Testis (tissue), 5 donors: ENCODE data around the gene HTR4. TPM values are rescaled to one million over a fixed set of nuclear protein-coding genes. Genes with fewer than 3 reads are reported as not detected.

ENCODE experiments used
- DNase-seq: peaks from one replicate; pipeline ENCODE4 v3.0.0-alpha.2; 2019
- H3K27ac ChIP-seq, 2 donors: fragments of 200-600 bp; sonication (generic); one replicate each; pipeline ENCODE4 v1.5.1; 2019
- H3K27me3 ChIP-seq: fragments of 200-600 bp; sonication (generic); one replicate; pipeline ENCODE4 v1.5.1; 2019
- H3K36me3 ChIP-seq: fragments of 200-600 bp; sonication (generic); one replicate; pipeline ENCODE4 v1.5.1; 2017; ENCODE audit warnings: low read depth; ENCODE audit errors: missing control alignments
- H3K4me1 ChIP-seq: fragments of 200-600 bp; sonication (generic); one replicate; pipeline ENCODE4 v1.5.1; 2019
- H3K4me3 ChIP-seq, 2 donors: fragments of 200-600 bp; sonication (generic); one replicate each; pipeline ENCODE4 v1.5.1; 2017 to 2019
- H3K9me3 ChIP-seq: fragments of 200-600 bp; sonication (generic); one replicate; pipeline ENCODE4 v1.5.1; 2017
- POLR2A ChIP-seq: fragments of 450-650 bp; IDR thresholded peaks from one replicate; pipeline ENCODE4 v1.6.1; 2017; ENCODE audit warnings: antibody characterized with exemption, mild to moderate bottlenecking, moderate library complexity
- WGBS, 2 donors: methylation state at CpG; one replicate each; pipeline ENCODE4 v1.1.5; 2018; 5-methylcytosine and 5-hydroxymethylcytosine counted together
- intact Hi-C: fragments of 100-400 bp; cut with DNase I; formaldehyde crosslinking; loops from one replicate; pipeline ENCODE4 v1.15.1; 2023; ENCODE audit warnings: low total_unique reads
- long read RNA-seq, 2 donors: transcript quantifications; one replicate each; lab custom pipeline, GENCODE V29; 2026
- polyA plus RNA-seq: library from polyadenylated mRNA; stranded (reverse); fragments of 350-450 nt; fragmentation: Illumina TruSeq; extraction: RNeasy Lipid Tissue Mini Kit (QIAGEN cat#74804); gene quantifications from one replicate; pipeline ENCODE4 v1.2.3, GENCODE V29; 2014; ENCODE audit warnings: low read depth, low replicate concordance; ENCODE audit not compliant: insufficient read depth
- total RNA-seq, 2 donors: library from RNA; depleted of rRNA; stranded (reverse); fragments of >200 nt; gene quantifications; one replicate each; pipeline ENCODE4 v1.2.3, GENCODE V29; 2016
- TF ChIP-seq, protein P1 (sequence below), 3 experiments: fragments of 450-650 bp in 2 of 3; fragments of 200-600 bp in 1 of 3; sonication (generic) in 1 of 3; IDR thresholded peaks; one replicate each; pipeline ENCODE4 v1.5.1; 2016 to 2019; ENCODE audit warnings: antibody characterized with exemption in 3 of 3, mild to moderate bottlenecking in 2 of 3, moderate library complexity in 1 of 3

HTR4 gene, protein sequence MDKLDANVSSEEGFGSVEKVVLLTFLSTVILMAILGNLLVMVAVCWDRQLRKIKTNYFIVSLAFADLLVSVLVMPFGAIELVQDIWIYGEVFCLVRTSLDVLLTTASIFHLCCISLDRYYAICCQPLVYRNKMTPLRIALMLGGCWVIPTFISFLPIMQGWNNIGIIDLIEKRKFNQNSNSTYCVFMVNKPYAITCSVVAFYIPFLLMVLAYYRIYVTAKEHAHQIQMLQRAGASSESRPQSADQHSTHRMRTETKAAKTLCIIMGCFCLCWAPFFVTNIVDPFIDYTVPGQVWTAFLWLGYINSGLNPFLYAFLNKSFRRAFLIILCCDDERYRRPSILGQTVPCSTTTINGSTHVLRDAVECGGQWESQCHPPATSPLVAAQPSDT
- total RNA-seq: under 1 TPM; 0.56 to 0.63 TPM
- polyA plus RNA-seq: 0.17 TPM
- long read RNA-seq, donor 1: 0 reads
- long read RNA-seq, donor 2: 0 reads

DNA sequence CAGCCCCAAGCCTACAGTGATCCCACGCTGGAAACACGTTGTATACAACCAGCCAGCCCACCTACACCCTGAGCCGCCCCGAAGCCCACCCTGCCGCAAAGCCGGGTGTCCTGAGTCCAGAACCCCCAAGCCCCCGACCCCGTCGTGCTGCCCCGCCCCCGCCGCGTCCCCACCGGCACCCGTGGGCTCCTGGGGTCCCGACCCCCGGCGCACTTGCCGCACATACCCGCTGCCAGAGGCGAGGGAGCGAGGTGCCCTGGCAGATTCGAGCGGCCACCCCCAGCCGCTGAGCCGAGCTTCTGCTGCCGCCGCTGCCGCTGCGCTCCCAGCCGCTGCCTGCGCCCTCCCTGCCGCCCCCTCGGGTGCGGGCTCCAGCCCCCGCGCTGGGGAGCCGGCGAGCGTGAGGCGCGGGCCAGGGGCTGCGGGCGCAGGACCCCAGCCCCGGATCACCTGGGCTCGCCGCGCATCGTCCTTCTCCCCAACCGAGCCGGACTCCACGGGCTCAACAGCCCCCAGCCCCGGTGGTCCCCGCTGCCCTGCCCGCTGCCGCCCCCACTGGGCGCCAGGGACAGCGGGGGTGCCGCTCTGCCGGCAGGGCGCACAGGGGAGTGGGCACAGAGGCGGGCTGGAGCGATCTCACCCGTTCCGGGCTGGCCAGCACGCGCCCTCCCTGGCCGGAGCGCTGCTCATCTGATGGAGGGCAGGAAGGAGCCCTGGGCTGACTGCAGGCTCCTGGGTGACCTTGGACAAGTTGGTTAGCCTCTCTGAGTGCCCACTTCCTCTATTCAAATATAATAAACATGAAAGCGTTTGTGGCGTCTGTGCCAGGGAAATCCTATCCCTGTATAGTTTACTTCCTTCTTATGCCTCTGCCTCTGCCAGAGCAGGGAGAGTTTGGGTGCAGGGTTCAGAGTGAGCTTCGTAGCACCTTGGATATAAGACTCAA, at the start of gene HTR4:
TSS of gene HTR4 (minus strand) at position 692 of the 946 bp plus-strand sequence. CDS start 17,513 bp downstream, outside the sequence.
- Histone ChIP-seq H3K4me3 (peak within 1 kb of the TSS in 1 of 2 donors; percentile 15), H3K9me3 (no peaks in the 10 kb centered on the region), H3K36me3 (no peaks in the 10 kb centered on the region), H3K4me1 (no peaks in the 10 kb centered on the region), H3K27me3 (no peaks in the 10 kb centered on the region), H3K27ac (no peak within 1 kb of the TSS)
- no peak for DNase-seq
- 6 to 12% methylated on average over 7 to 45 of the region's 72 CpGs for WGBS, 2 donors
- TF ChIP-seq POLR2A: no peak
- TF ChIP-seq, protein P1, sequence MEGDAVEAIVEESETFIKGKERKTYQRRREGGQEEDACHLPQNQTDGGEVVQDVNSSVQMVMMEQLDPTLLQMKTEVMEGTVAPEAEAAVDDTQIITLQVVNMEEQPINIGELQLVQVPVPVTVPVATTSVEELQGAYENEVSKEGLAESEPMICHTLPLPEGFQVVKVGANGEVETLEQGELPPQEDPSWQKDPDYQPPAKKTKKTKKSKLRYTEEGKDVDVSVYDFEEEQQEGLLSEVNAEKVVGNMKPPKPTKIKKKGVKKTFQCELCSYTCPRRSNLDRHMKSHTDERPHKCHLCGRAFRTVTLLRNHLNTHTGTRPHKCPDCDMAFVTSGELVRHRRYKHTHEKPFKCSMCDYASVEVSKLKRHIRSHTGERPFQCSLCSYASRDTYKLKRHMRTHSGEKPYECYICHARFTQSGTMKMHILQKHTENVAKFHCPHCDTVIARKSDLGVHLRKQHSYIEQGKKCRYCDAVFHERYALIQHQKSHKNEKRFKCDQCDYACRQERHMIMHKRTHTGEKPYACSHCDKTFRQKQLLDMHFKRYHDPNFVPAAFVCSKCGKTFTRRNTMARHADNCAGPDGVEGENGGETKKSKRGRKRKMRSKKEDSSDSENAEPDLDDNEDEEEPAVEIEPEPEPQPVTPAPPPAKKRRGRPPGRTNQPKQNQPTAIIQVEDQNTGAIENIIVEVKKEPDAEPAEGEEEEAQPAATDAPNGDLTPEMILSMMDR (IDR thresholded peaks at IDR 0.05): no peak
- intact Hi-C loops: no loop called here

DNA sequence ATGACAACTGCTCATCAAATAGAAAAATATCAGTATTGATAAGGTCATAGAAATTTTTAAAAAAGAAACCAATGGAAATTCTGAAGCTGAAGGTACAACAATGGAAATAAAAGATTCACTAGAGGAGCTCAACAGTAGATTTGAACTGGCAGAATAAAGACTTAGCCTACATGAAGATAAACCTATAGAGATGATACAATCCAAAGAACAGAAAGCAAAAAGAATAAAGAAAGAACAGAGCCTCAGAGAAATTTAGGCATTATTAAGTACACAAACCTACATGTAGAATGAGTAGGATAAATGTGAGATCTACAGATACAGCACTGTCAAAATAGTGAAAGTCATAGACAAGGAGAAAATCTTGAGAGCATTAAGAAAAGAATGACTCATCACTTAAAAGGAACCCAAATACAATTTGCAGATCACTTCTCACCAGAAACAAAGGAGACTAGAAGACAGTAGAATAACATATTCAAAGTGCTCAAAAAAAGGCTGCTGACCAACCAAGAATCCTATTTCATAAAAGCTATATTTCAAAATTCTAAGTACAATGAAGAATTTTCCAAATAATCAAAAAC, 47.8 kb upstream of the HTR4 start:
- TF ChIP-seq POLR2A: no peak
- TF ChIP-seq, protein P1 (IDR thresholded peaks at IDR 0.05): no peak
- no peaks in the 10 kb centered on the region for H3K27me3 ChIP-seq
- no peak overlapping the region for H3K4me3 ChIP-seq
- no peaks in the 10 kb centered on the region for H3K36me3 ChIP-seq
- intact Hi-C loops: no loop called here
- no peak for DNase-seq
- H3K4me1 ChIP-seq: no peaks in the 10 kb centered on the region
- no peaks in the 10 kb centered on the region for H3K9me3 ChIP-seq
- no peak overlapping the region for H3K27ac ChIP-seq

DNA sequence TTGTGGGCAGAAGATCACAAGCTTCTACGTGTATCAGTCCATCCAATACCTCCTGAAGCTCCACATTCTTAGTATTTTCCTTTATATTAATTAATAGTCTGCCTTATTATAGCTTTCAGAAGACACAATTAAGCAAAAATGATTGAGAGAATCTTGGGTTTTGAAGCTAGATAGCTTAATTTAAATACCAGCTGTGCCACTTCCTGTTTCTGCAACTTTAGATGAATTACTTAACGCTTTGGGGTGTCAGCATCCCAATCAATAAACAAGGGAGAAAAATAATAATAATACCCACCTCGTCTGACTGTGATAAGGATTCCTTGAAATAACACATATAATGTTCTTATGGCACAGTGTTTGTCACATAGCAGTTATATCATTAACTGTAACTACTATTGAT, 44.7 kb upstream of the HTR4 start:
- TF ChIP-seq, protein P1 (IDR thresholded peaks at IDR 0.05): no peak
- no peak for TF ChIP-seq POLR2A
- intact Hi-C loops: no loop called here
- H3K4me3 ChIP-seq: no peak overlapping the region
- no peaks in the 10 kb centered on the region for H3K36me3 ChIP-seq
- H3K4me1 ChIP-seq: no peaks in the 10 kb centered on the region
- WGBS, 2 donors: 60 to 76% methylated on average over 3 of the region's 3 CpGs
- no peaks in the 10 kb centered on the region for H3K9me3 ChIP-seq
- H3K27me3 ChIP-seq: no peaks in the 10 kb centered on the region
- DNase-seq: no peak
- H3K27ac ChIP-seq: no peak overlapping the region

DNA sequence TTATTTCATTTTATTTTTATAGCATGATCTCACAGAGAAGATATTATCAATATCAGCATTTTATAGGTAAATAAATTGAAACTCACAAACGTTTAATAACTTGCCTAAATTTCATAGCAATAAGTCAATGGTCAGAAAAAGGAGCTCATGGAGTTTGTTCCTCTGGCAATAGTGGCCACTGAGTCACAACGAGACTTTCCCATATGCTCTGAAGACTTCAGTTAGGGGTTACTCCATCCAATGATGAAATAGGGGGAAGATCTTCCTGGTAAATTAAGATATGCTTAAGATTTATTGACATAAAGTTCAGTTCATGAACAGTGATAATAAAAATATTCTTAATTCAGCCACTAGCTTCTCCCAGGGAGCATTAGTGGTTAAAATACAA, 43.5 kb upstream of the HTR4 start:
- Histone ChIP-seq H3K27me3 (no peaks in the 10 kb centered on the region), H3K27ac (no peak overlapping the region), H3K36me3 (no peaks in the 10 kb centered on the region), H3K9me3 (no peaks in the 10 kb centered on the region), H3K4me1 (no peaks in the 10 kb centered on the region), H3K4me3 (no peak overlapping the region)
- intact Hi-C loops: no loop called here
- no peak for DNase-seq
- TF ChIP-seq, protein P1 (IDR thresholded peaks at IDR 0.05): no peak
- TF ChIP-seq POLR2A: no peak
- 67 to 71% methylated on average over 2 of the region's 2 CpGs for WGBS, 2 donors
